ENCODE measurements around the gene XCL1.

- TF ChIP-seq, protein P1, sequence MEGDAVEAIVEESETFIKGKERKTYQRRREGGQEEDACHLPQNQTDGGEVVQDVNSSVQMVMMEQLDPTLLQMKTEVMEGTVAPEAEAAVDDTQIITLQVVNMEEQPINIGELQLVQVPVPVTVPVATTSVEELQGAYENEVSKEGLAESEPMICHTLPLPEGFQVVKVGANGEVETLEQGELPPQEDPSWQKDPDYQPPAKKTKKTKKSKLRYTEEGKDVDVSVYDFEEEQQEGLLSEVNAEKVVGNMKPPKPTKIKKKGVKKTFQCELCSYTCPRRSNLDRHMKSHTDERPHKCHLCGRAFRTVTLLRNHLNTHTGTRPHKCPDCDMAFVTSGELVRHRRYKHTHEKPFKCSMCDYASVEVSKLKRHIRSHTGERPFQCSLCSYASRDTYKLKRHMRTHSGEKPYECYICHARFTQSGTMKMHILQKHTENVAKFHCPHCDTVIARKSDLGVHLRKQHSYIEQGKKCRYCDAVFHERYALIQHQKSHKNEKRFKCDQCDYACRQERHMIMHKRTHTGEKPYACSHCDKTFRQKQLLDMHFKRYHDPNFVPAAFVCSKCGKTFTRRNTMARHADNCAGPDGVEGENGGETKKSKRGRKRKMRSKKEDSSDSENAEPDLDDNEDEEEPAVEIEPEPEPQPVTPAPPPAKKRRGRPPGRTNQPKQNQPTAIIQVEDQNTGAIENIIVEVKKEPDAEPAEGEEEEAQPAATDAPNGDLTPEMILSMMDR (conservative IDR thresholded peaks at IDR 0.05; ENCODE audit: low read depth, low read length): no peak
- TF ChIP-seq EZH2 (IDR thresholded peaks at IDR 0.05; ENCODE audit: low read length, unreplicated experiment): no peak
These were observed 23.4 kb upstream of the XCL1 start for GRCh38 chr1:168552961-168553360.

All from PC-3 (cell line).